Measurements from ENCODE around the gene ZNF584.

The ZNF584 gene

DNA sequence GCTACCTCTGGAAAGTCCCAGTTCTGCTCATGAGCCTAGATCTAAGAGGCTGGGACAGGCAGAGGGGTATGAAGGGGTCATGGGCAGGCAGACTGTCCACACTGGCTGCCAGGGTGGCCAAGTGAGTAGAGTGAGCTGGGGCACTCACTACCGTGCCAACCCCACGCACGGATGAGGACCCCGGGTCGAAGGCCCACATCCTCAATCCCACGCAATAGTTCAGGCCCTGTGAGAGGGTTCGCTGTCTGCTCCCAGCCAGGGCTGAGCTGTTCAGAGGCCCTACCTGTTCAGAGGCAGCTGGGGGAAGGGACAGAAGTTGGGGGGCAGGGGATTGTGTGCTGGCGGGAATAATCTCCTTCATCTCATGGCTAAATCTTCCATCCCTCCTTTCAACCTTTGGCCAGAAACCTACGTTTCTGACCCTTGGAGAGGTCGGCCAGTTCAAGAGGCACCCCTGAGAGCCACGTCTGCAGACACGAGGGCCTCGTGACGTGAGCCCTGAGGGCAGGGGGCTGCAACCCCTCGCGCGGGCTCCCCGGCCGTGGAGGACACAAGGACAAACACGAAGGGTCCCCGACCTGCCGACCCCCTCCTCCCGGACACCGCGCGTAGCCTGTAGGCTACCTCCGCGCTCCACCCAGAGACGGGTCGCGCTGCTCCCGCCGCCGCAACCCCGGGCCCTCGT is 22.4 kb upstream of the ZNF584 start:
- DNase-seq (ENCODE audit: low read depth in 2 of 2): no peak

DNA sequence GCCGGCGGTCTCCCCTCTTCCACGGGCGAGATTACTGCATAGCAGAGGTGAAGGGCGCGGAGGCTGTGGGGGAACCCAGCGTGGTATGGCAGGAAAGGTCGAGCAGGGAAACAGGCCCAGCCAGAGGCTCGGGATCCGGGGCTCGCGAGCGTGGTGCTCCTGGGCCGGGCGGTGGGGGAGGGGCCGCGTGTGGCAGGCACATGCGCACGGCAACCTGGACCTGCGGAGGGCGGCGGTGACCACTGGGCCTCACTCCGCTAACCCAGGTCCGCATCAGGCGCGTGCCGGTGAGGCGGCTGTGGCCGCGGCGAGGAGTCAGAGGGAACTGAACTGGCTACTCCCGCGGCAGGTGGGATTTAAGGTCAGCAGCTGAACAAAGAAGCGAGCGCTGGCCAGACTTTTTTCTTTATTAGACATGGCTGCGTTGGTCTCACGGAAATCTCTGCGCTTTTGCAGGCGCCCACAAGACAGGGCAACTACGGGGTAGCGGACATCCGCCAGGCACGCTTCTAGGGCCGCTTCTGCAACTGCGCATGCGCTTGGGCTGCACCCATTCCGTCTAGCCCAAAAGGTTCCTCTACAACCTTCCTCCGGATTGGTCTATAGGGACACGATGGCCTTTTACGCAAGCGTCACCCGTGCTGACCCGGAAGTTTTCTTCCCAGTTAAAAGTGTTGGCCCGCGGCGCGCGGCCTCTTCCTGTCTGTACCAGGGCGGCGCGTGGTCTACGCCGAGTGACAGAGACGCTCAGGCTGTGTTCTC is 21.7 kb upstream of the ZNF584 start, which contains the start of gene RPS5:
TSS of gene RPS5 (plus strand) at position 694 of the 762 bp plus-strand sequence. CDS start 869 bp downstream, outside the sequence.
- peak; percentile 87 to 93 for DNase-seq (ENCODE audit: low read depth in 2 of 2)

DNA sequence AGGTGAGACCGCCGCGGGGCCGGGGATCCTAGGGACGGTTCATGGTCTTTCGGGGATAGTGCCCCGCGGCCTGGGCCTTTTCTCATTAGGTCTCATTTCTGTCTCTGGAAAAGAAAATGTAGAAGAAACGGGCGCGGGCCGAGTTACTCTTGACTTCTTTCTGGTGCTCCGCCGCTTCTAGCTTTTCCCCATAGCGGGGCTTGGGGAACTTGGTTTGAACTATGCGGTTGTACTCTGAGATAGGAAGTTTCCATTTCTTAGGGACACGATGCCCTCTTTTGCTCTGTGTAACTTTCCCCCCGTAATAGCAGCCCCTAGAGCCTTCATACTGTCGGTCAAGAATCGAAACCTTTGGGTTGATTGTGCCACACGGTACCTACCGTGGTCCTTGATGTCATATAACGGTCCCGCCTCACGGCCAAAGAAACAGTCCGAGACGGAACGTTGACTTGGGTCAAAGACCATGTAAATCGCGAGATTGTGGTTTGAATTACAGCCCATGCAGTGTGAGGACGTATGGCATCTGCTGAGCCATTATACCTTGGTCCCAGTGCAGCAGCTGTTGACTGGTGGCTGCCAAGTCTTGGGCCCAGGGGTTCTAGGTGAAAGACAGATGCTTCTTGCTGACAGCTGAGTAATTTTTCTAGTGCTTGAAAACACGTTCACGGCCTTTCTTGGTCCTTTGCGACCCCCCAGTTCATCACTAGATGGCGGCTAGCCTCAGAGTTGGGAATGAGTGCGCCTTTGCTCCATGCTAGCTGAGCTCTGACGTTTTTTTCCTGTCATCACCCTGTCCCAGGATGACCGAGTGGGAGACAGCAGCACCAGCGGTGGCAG is 20.9 kb upstream of the ZNF584 start:
- no peak for DNase-seq (ENCODE audit: low read depth in 2 of 2)

DNA sequence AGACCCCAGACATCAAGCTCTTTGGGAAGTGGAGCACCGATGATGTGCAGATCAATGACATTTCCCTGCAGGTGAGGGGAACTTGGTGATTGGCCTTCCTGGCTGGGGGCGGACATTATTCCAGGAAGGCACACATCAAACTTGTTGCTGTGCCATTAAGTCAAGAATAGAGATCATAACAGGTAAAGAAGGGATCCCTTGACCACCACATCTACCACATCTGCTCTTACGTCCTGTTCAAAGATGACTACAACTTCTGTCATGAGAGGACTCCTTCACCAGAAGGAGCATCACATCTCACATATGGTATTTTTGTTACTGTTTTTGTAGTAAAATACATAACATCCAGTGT is 20.3 kb upstream of the ZNF584 start:
- DNase-seq (ENCODE audit: low read depth in 2 of 2): no peak

GRCh38 chr19:58392945-58393724 is 15.3 kb upstream of the ZNF584 start:
- DNase-seq (ENCODE audit: low read depth in 2 of 2): no peak

GRCh38 chr19:58393725-58394033 is 14.8 kb upstream of the ZNF584 start:
- no peak for DNase-seq (ENCODE audit: low read depth in 2 of 2)

DNA sequence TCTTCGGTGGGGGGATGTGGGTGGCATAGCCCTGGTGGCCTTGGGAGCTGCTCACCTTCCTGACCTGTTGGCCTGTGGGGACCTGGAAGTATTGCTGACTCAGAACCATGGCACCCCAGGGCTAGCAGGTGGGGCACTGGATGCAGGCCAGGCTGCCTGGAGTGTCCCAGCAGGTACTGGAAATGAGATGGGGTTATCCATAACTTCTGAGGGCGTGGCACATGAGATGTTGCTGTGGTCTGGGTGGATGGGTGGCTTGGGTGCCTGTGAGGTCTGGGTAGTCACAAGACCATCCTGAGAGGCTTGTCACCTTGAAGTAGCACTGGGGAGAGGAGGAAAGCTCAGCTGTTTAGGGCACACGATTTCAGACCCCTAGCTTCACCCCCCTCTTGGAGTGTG is 13.6 kb upstream of the ZNF584 start:
- DNase-seq (ENCODE audit: low read depth in 2 of 2): no peak

GRCh38 chr19:58395220-58395978 is 13.1 kb upstream of the ZNF584 start, which contains the start of gene RNF225:
Gene RNF225, plus strand, starts transcription at chr19:58395656. Its CDS starts 434 bp downstream, at chr19:58396090.
- no peak for DNase-seq (ENCODE audit: low read depth in 2 of 2)

- no peak for DNase-seq (ENCODE audit: low read depth in 2 of 2)
Measured at GRCh38 chr19:58395979-58396627, 12.3 kb upstream of the ZNF584 start.

GRCh38 chr19:58396691-58397532 is 11.5 kb upstream of the ZNF584 start:
- DNase-seq (ENCODE audit: low read depth in 2 of 2): no peak

- no peak for DNase-seq (ENCODE audit: low read depth in 2 of 2)
Measured at GRCh38 chr19:58397533-58398037, 10.9 kb upstream of the ZNF584 start.

DNA sequence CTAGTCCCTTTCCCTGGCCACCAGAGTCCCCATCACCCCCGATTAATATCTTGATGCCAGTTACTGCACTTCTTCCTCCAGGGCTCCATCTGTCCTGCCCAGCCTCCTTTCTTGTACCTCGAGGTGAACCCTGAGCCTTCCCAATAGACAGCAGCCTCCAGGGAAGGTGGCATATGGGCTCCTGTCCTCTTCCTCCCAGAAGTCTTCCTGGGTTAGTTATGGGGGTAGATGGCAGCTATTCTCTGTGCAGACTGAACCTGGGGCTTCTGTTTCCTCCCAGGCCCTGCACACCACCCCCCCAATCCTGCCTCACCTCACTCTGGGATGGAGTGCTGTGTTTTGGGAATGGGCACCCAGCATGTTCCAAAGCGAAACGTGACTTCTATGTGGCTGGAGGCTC is 10.4 kb upstream of the ZNF584 start:
- DNase-seq (ENCODE audit: low read depth in 2 of 2): no peak

DNA sequence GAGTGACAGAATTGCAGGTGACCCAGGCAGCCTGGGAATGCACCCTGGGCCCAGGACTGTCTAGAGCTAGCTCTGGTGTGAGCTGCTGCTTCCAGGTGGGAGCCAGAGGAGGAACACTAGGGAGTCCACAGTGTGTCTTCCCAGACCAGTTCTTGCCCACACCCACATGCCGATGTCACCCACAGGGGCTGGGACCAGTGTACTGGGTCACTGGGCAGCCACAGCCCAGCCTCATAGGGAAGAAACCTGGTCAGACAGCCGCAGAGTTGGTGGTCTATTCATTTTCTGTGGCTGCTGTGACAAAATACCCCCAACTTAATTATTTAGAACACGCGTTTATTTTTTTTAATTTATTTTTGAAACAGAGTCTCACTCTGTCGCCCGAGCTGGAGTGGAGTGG is 9.9 kb upstream of the ZNF584 start:
- DNase-seq (ENCODE audit: low read depth in 2 of 2): no peak

GRCh38 chr19:58399903-58400302 is 8.5 kb upstream of the ZNF584 start:
- DNase-seq (ENCODE audit: low read depth in 2 of 2): no peak

GRCh38 chr19:58400316-58400915 is 8.0 kb upstream of the ZNF584 start:
- no peak for DNase-seq (ENCODE audit: low read depth in 2 of 2)

DNA sequence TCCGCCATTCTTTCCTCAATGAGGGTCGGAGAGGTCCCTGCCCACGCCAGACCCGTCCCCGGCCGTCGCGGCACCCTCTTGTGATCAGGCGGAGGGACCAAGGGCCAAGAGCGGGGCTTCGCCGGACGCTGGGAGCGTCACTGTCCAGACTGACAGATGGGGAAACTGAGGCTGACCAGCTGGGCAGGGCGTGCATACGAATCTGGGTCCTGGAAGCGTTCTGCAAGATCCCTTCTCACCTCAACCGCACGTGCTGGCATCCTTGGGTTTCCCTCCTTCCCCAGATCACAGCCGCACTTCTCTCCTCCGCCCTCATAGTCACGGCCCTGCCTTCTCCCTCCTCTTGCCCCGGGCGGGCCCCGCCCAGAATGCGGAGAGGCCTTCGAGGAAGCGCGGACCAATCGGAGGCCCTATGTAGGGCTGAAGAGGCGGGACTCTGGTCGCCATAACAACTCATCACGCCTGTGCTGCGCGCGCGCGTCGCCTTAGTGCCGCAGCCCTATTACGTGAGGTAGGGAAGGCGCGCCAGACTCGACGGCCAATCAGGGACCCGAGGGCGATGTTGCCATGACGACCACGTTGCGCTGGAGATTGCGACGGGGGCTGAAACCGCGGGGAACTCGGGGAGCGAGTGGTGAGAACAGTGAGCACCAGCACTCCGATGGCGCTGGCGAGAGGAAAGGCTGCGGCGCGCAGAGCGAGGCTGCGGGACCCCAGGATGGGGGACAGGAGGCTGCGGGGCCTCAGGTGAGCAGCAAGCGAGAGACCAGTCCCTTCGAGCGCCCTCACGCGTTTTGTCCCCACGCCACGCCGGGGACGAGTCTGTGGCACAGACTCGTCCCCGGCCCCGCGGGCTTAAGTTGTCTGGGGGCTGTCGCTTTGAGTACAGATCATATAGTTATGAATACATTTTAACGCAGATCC is 7.3 kb upstream of the ZNF584 start:
- DNase-seq (ENCODE audit: low read depth in 2 of 2): peak; percentile 98

DNA sequence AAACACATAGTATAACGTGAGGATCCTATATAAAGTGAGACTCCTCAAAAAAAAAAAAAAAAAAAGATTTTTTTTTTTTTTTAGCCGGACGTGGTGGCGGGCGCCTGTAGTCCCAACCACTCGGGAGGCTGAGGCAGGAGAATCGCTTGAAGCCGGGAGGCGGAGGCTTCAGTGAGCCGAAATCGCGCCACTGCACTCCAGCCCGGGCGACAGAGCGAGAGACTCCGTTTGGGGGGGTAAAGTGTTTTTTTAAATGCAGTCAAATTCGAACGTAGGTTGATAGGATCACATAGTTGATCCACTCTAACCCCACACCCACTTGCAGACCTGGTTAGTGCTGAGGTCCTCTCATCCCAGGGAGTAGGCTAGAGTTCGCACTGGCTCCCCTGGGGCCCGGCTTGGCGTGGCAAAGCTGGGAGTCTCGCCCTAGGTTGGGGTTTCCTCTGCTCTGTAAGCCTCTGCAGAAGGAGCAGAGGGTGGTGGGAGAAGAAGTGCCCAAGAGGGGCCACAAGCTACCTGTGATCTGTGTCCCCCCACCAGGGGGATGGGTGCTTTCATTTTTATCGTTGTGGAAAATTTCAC is 6.5 kb upstream of the ZNF584 start:
- no peak for DNase-seq (ENCODE audit: low read depth in 2 of 2)
